ENCODE results near the gene NXPH4. TPM values are rescaled to one million over a fixed set of nuclear protein-coding genes. Genes with fewer than 3 reads are reported as not detected.

NXPH4 gene
- total RNA-seq, 2 experiments from 2014 or later: 0.41 to 0.45 TPM

DNA sequence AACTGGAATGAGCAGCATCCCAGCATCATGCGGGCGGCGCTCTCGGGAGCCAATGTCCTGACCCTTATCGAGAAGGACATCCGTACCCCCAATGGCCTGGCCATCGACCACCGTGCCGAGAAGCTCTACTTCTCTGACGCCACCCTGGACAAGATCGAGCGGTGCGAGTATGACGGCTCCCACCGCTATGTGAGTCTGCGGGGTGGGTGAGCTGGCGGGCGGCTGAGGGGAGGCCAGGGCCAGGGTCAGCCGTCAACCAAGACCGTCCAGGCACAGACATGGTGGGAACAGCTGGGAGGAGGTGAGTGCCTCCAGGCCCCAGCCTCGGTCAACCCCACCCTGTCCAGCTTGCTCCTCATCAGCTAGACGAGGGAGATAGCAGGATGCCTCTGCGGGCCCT is 25.8 kb upstream of the NXPH4 start:
- DNase-seq: no peak
- no peak for ATAC-seq
- Mint-ChIP-seq H3K4me3 (no peak overlapping the region), H3K4me1 (ENCODE audit: low read depth) (no peaks in the 10 kb centered on the region), H3K36me3 (ENCODE audit: low read depth) (no peaks in the 10 kb centered on the region), H3K9me3 (no peaks in the 10 kb centered on the region), H3K27ac (no peak overlapping the region), H3K27me3 (no peaks in the 10 kb centered on the region)
- ChIA-PET POLR2A (no interaction called here), CTCF (interaction anchor here (2.7 to 12.3 kb wide), 3 partner anchors 18 to 67 kb away, joined by 13 to 116 read pairs (median 21); no protein-coding TSS in a partner anchor)
- intact Hi-C loops (cut with micrococcal nuclease): no loop called here
- TF ChIP-seq, protein P1, sequence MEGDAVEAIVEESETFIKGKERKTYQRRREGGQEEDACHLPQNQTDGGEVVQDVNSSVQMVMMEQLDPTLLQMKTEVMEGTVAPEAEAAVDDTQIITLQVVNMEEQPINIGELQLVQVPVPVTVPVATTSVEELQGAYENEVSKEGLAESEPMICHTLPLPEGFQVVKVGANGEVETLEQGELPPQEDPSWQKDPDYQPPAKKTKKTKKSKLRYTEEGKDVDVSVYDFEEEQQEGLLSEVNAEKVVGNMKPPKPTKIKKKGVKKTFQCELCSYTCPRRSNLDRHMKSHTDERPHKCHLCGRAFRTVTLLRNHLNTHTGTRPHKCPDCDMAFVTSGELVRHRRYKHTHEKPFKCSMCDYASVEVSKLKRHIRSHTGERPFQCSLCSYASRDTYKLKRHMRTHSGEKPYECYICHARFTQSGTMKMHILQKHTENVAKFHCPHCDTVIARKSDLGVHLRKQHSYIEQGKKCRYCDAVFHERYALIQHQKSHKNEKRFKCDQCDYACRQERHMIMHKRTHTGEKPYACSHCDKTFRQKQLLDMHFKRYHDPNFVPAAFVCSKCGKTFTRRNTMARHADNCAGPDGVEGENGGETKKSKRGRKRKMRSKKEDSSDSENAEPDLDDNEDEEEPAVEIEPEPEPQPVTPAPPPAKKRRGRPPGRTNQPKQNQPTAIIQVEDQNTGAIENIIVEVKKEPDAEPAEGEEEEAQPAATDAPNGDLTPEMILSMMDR (IDR thresholded peaks at IDR 0.05): no peak

- ChIA-PET CTCF (interaction anchor here (2.7 to 12.3 kb wide), 3 partner anchors 19 to 68 kb away, joined by 13 to 116 read pairs (median 21); no protein-coding TSS in a partner anchor), POLR2A (interaction anchor here (0.6 kb wide), 1 partner anchor 149 kb away, joined by 3 read pairs; no protein-coding TSS in a partner anchor)
- H3K4me1 Mint-ChIP-seq (ENCODE audit: low read depth): no peaks in the 10 kb centered on the region
- intact Hi-C loops (cut with micrococcal nuclease): no loop called here
- H3K4me3 Mint-ChIP-seq: no peak overlapping the region
- H3K36me3 Mint-ChIP-seq (ENCODE audit: low read depth): no peaks in the 10 kb centered on the region
- DNase-seq (no peak), ATAC-seq (no peak)
- TF ChIP-seq, protein P1 (IDR thresholded peaks at IDR 0.05): no peak
- H3K9me3 Mint-ChIP-seq: no peaks in the 10 kb centered on the region
- no peaks in the 10 kb centered on the region for H3K27me3 Mint-ChIP-seq
- no peak overlapping the region for H3K27ac Mint-ChIP-seq
Measured at GRCh38 chr12:57191410-57191809, 25.2 kb upstream of the NXPH4 start.

DNA sequence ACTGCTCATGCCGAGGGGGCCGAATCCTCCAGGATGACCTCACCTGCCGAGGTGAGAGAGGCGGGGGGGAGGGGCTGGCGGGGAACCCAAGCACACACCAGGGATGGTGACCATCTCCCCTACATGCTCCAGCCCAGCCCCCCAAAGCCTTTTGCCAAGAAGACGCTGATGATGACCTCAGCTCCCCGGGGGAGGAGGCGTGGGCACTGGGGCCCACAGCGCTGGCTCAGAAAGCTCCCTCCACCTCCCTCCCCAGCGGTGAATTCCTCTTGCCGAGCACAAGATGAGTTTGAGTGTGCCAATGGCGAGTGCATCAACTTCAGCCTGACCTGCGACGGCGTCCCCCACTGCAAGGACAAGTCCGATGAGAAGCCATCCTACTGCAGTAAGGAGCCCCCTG is 23.7 kb upstream of the NXPH4 start:
- CTCF ChIA-PET: interaction anchor here (0.9 to 1.2 kb wide), 2 partner anchors 10 to 21 kb away, joined by 3 to 5 read pairs; no protein-coding TSS in a partner anchor
- TF ChIP-seq, protein P1 (IDR thresholded peaks at IDR 0.05): no peak
- no peaks in the 10 kb centered on the region for H3K27me3 Mint-ChIP-seq

GRCh38 chr12:57193706-57194245 is 22.8 kb upstream of the NXPH4 start:
- CTCF ChIA-PET: interaction anchor here (0.9 kb wide), 1 partner anchor 20 kb away, joined by 3 read pairs; no protein-coding TSS in a partner anchor
- Mint-ChIP-seq H3K27ac (no peak overlapping the region), H3K9me3 (no peaks in the 10 kb centered on the region), H3K4me3 (no peak overlapping the region), H3K27me3 (no peaks in the 10 kb centered on the region), H3K4me1 (ENCODE audit: low read depth) (no peaks in the 10 kb centered on the region), H3K36me3 (ENCODE audit: low read depth) (no peaks in the 10 kb centered on the region)
- TF ChIP-seq, protein P1 (IDR thresholded peaks at IDR 0.05): no peak
- DNase-seq (no peak), ATAC-seq (no peak)
- intact Hi-C loops (cut with micrococcal nuclease): no loop called here
- POLR2A ChIA-PET: no interaction called here

More for the DNA sequence above, 23.7 kb upstream of the NXPH4 start:
- Mint-ChIP-seq H3K4me1 (ENCODE audit: low read depth) (no peaks in the 10 kb centered on the region), H3K9me3 (no peaks in the 10 kb centered on the region), H3K36me3 (ENCODE audit: low read depth) (no peaks in the 10 kb centered on the region), H3K27ac (no peak overlapping the region), H3K4me3 (no peak overlapping the region)
- DNase-seq: no peak
- ATAC-seq: no peak
- POLR2A ChIA-PET: no interaction called here
- intact Hi-C loops (cut with micrococcal nuclease): no loop called here

- POLR2A ChIA-PET: no interaction called here
- no peaks in the 10 kb centered on the region for H3K27me3 Mint-ChIP-seq
- no peak overlapping the region for H3K4me3 Mint-ChIP-seq
- H3K9me3 Mint-ChIP-seq: no peaks in the 10 kb centered on the region
- ATAC-seq (no peak), DNase-seq (no peak)
- CTCF ChIA-PET: no interaction called here
- H3K4me1 Mint-ChIP-seq (ENCODE audit: low read depth): no peaks in the 10 kb centered on the region
- no peaks in the 10 kb centered on the region for H3K36me3 Mint-ChIP-seq (ENCODE audit: low read depth)
- TF ChIP-seq, protein P1 (IDR thresholded peaks at IDR 0.05): no peak
- intact Hi-C loops (cut with micrococcal nuclease): no loop called here
- H3K27ac Mint-ChIP-seq: no peak overlapping the region
Measured at GRCh38 chr12:57194253-57194652, 22.3 kb upstream of the NXPH4 start.

All from activated CD8-positive, alpha-beta T cell treated with anti-CD3 and anti-CD28 coated beads for 36 hours (primary cell).